GM12878 (cell line): Measurements from ENCODE around the gene HIVEP3. TPM values are rescaled to one million over a fixed set of nuclear protein-coding genes. Genes with fewer than 3 reads are reported as not detected.

Experiments used
- ATAC-seq: fragments of 200-7000 bp; cut with Tn5 transposase; 3 replicates; pipeline ENCODE4 v1.9.1; 2020; ENCODE audit warnings: mild to moderate bottlenecking, moderate library complexity
- BruUV-seq: library from RNA; stranded (reverse); fragments of 400-500 nt; replicated peaks from 2 replicates; lab custom pipeline; 2021; lab: Mats Ljungman, UMichigan
- CTCF ChIA-PET: fragments of 300-600 bp; sonication (Branson Sonifier 250); formaldehyde crosslinking; extraction: SDS; loops from one replicate; lab custom pipeline; 2021; ENCODE audit warnings: inconsistent platforms; lab: Yijun Ruan, JAX
- POLR2A ChIA-PET: fragments of 350-600 bp; formaldehyde crosslinking; extraction: SDS; loops from one replicate; lab custom pipeline; 2021; ENCODE audit warnings: inconsistent platforms; lab: Charles Lee
- RAD21 ChIA-PET: fragments of 300-600 bp; sonication (Branson Sonifier 250); formaldehyde crosslinking; loops from one replicate; lab custom pipeline; 2023; ENCODE audit warnings: antibody characterized with exemption; ENCODE audit not compliant: unreplicated experiment; lab: Charles Lee
- SMC1A ChIA-PET: fragments of 300-600 bp; sonication (Branson Sonifier 250); formaldehyde crosslinking; loops from one replicate; lab custom pipeline; 2023; ENCODE audit not compliant: unreplicated experiment, uncharacterized antibody; lab: Charles Lee
- DNase-seq: peaks from one replicate; pipeline ENCODE4 v3.0.0-alpha.2; 2011; ENCODE audit warnings: low read depth, low spot score
- FAIRE-seq: peaks from 3 replicates; lab custom pipeline; 2011; peaks lifted over from hg19 to GRCh38; lab: Jason Lieb, UNC
- H2AFZ ChIP-seq: 2 replicates; pipeline ENCODE4 v1.6.0; 2011; ENCODE audit warnings: low read depth, low read length, control low read depth; ENCODE audit not compliant: control insufficient read depth
- H3K27ac ChIP-seq: 2 replicates; pipeline ENCODE4 v1.5.1; 2011; ENCODE audit warnings: control low read depth; ENCODE audit not compliant: control insufficient read depth, insufficient read depth
- H3K27me3 ChIP-seq, 2 experiments: replicated peaks in 1 of 2; 2 replicates each; pipeline versions ENCODE4 v1.6.0 to v1.6.1; 2011; ENCODE audit warnings: low read length in 1 of 2; ENCODE audit not compliant: control insufficient read depth in 2 of 2, insufficient read depth in 2 of 2
- H3K36me3 ChIP-seq, 2 experiments: 2 replicates each; pipeline ENCODE4 v1.5.1; 2011; ENCODE audit warnings: low read length in 1 of 2; ENCODE audit not compliant: control insufficient read depth in 2 of 2, insufficient read depth in 2 of 2
- H3K4me1 ChIP-seq: 2 replicates; pipeline ENCODE4 v1.6.1; 2011; ENCODE audit warnings: mild to moderate bottlenecking, low read length, moderate library complexity, mixed read lengths; ENCODE audit not compliant: control insufficient read depth, insufficient read depth
- H3K4me2 ChIP-seq: 2 replicates; pipeline ENCODE4 v1.6.0; 2011; ENCODE audit warnings: control low read depth; ENCODE audit not compliant: control insufficient read depth, insufficient read depth
- H3K4me3 ChIP-seq: fragments of 200-600 bp; sonication (generic); 2 replicates; pipeline ENCODE4 v1.5.1; 2016
- H3K79me2 ChIP-seq: 2 replicates; pipeline ENCODE4 v1.6.0; 2011; ENCODE audit warnings: low read length; ENCODE audit not compliant: control insufficient read depth, insufficient read depth
- H3K9ac ChIP-seq: 2 replicates; pipeline ENCODE4 v1.8.0; 2011; ENCODE audit warnings: low read length, control low read depth, mixed read lengths; ENCODE audit not compliant: control insufficient read depth, insufficient read depth
- H3K9me3 ChIP-seq: replicated peaks from 3 replicates; pipeline ENCODE4 v1.5.1; 2011; ENCODE audit warnings: mild to moderate bottlenecking, low read length; ENCODE audit not compliant: control insufficient read depth, insufficient read depth
- H4K20me1 ChIP-seq: 2 replicates; pipeline ENCODE4 v1.6.0; 2011; ENCODE audit not compliant: control insufficient read depth, insufficient read depth
- IRF5 ChIP-seq: fragments of 450-650 bp; IDR thresholded peaks from 2 replicates; pipeline ENCODE4 v1.6.1; 2017; ENCODE audit warnings: borderline replicate concordance
- MYC ChIP-seq: IDR thresholded peaks from 2 replicates; pipeline ENCODE4 v1.6.1; 2011; ENCODE audit warnings: mild to moderate bottlenecking, low read length, moderate library complexity, inconsistent platforms; ENCODE audit not compliant: insufficient read depth, insufficient replicate concordance, insufficient read length, severe bottlenecking
- SMARCA5 ChIP-seq: fragments of 450-650 bp; IDR thresholded peaks from 2 replicates; pipeline ENCODE4 v1.6.1; 2017; ENCODE audit warnings: mild to moderate bottlenecking
- TCF12 ChIP-seq: IDR thresholded peaks from 2 replicates; pipeline ENCODE4 v1.6.1; 2011; ENCODE audit warnings: low read depth, mild to moderate bottlenecking, low read length
- TCF7 ChIP-seq: IDR thresholded peaks from 2 replicates; pipeline ENCODE4 v1.6.1; 2014; ENCODE audit warnings: antibody characterized with exemption, borderline replicate concordance
- WGBS: methylation state at CpG from one replicate; pipeline ENCODE4 v1.1.6; 2016; ENCODE audit warnings: low lambda C conversion rate; ENCODE audit not compliant: insufficient replicate concordance, insufficient coverage; ENCODE audit errors: missing lambda C conversion rate; 5-methylcytosine and 5-hydroxymethylcytosine counted together
- in situ Hi-C: fragments of 300-500 bp; cut with MboI; formaldehyde crosslinking; loops from 9 replicates; pipeline ENCODE4 v1.14.3; 2018; ENCODE audit warnings: mixed read lengths
- intact Hi-C: fragments of 100-400 bp; cut with micrococcal nuclease; formaldehyde crosslinking; loops from one replicate; pipeline ENCODE4 v1.14.2; 2022; ENCODE audit not compliant: unreplicated experiment
- polyA plus RNA-seq, 11 experiments: library from polyadenylated mRNA; depleted of rRNA in 4 of 11; unstranded in 6 of 11; stranded (reverse) in 5 of 11; fragments of >200 nt; fragmentation: Nextera tagmentation in 4 of 11; fragmentation: Illumina TruSeq in 1 of 11; extraction: Ambion mirVana in 4 of 11; extraction: Trizol in 1 of 11; gene quantifications; 1 replicate in 1 of 11; 2 replicates in 10 of 11; pipeline versions ENCODE4 v1.2.1 to v1.2.3, GENCODE V29; 2011 to 2016; ENCODE audit warnings: inconsistent platforms in 2 of 11, missing spikeins in 2 of 11, low read depth in 1 of 11
- total RNA-seq, 4 experiments: library from RNA; depleted of rRNA in 3 of 4; stranded (reverse); fragments of >200 nt in 3 of 4; fragmentation: Illumina TruSeq in 1 of 4; extraction: Trizol in 1 of 4; gene quantifications; 2 replicates each; pipeline versions ENCODE4 v1.2.1 to v1.2.3, GENCODE V29; 2013 to 2021
- TF ChIP-seq, protein P1 (sequence below): fragments of 450-650 bp; IDR thresholded peaks from 2 replicates; pipeline ENCODE4 v1.6.1; 2017; ENCODE audit warnings: mild to moderate bottlenecking, moderate library complexity
- TF ChIP-seq, protein P2 (sequence below): fragments of 450-650 bp; conservative IDR thresholded peaks from 2 replicates; pipeline ENCODE4 v1.6.1; 2017; ENCODE audit warnings: mild to moderate bottlenecking, moderate library complexity

Gene HIVEP3
- total and polyA plus RNA-seq, 10 of the 15 experiments (the other 5 are each of a cell fraction or from before 2014, with no cell fraction given) = 1.8 to 13.6 (median 3.8) TPM

DNA sequence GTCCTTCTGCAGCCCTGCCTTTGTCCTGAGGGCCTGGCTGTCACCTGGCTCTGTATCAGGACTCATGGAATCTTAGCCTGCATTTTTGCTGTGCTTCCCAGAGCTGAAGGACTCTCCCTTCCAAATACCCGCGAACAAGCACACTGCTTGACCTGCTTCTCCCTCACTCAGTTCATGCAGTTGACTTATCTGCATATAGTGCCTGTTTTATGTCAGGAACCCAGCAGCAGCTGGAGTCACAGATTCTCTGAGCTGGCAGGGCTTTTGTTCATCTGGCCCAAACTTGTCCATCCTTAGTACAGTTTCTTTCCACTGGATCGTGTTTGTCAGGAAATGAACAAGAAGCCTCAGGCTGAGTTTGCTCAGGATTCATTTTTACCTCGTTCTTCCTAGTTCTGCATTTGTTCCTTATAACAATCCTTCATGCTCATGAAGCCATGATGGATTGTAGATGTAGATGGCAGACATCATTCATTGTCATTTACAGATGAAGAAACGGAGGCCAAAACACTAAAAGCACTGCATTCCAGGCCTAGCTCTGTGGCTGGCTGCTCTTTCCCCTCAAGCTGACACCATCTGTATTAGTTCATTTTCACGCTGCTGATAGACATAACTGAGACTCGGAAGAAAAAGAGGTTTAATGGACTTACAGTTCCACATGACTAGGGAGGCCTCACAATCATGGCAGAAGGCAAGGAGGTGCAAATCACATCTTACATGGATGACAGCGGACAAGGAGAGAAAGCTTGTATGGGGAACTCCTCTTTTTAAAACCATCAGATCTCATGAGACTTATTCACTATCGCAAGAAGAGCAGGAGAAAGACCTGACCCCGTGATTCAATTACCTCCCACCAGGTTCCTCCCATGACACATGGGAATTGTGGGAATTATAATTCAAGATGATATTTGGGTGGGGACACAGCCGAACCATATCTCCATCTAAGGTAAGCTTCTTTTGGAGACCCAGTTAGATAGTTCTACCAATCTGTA, 150.9 kb downstream of the HIVEP3 start:
- in situ Hi-C loops = no loop called here
- ChIA-PET SMC1A (interaction anchor here (0.9 to 3.0 kb wide), 7 partner anchors 9 to 101 kb away, joined by 3 to 7 read pairs (median 4); no protein-coding TSS in a partner anchor), CTCF (interaction anchor here (0.9 to 2.7 kb wide), 7 partner anchors 9 to 1309 kb away, joined by 3 to 16 read pairs (median 3); no protein-coding TSS in a partner anchor), POLR2A (interaction anchor here (0.6 kb wide), 1 partner anchor 76 kb away, joined by 7 read pairs; no protein-coding TSS in a partner anchor), RAD21 (interaction anchor here (0.5 to 1.7 kb wide), 5 partner anchors 16 to 193 kb away, joined by 3 to 4 read pairs (median 3); no protein-coding TSS in a partner anchor)
- ATAC-seq = no peak
- no TSS peak for BruUV-seq
- Histone ChIP-seq H3K36me3 (no peaks in the 10 kb centered on the region), H2AFZ (no peak overlapping the region), H4K20me1 (no peaks in the 10 kb centered on the region), H3K4me2 (no peak overlapping the region), H3K9ac (no peak overlapping the region), H3K4me1 (peaks cover 28% of the 10 kb centered on the region), H3K79me2 (no peaks in the 10 kb centered on the region), H3K9me3 (no peaks in the 10 kb centered on the region; the same call in 2 of the 3 replicates), H3K27ac (no peak overlapping the region), H3K27me3 (no peaks in the 10 kb centered on the region), H3K4me3 (no peak overlapping the region)
- intact Hi-C loops = loop anchor here (5.0 kb wide), 1 partner anchor 196 kb away; no protein-coding TSS in a partner anchor
- TF ChIP-seq MYC (no peak), TCF12 (no peak), TCF7 (no peak), IRF5 (no peak), SMARCA5 (no peak)
- TF ChIP-seq, protein P1, sequence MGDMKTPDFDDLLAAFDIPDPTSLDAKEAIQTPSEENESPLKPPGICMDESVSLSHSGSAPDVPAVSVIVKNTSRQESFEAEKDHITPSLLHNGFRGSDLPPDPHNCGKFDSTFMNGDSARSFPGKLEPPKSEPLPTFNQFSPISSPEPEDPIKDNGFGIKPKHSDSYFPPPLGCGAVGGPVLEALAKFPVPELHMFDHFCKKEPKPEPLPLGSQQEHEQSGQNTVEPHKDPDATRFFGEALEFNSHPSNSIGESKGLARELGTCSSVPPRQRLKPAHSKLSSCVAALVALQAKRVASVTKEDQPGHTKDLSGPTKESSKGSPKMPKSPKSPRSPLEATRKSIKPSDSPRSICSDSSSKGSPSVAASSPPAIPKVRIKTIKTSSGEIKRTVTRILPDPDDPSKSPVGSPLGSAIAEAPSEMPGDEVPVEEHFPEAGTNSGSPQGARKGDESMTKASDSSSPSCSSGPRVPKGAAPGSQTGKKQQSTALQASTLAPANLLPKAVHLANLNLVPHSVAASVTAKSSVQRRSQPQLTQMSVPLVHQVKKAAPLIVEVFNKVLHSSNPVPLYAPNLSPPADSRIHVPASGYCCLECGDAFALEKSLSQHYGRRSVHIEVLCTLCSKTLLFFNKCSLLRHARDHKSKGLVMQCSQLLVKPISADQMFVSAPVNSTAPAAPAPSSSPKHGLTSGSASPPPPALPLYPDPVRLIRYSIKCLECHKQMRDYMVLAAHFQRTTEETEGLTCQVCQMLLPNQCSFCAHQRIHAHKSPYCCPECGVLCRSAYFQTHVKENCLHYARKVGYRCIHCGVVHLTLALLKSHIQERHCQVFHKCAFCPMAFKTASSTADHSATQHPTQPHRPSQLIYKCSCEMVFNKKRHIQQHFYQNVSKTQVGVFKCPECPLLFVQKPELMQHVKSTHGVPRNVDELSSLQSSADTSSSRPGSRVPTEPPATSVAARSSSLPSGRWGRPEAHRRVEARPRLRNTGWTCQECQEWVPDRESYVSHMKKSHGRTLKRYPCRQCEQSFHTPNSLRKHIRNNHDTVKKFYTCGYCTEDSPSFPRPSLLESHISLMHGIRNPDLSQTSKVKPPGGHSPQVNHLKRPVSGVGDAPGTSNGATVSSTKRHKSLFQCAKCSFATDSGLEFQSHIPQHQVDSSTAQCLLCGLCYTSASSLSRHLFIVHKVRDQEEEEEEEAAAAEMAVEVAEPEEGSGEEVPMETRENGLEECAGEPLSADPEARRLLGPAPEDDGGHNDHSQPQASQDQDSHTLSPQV = no peak
- TF ChIP-seq, protein P2, sequence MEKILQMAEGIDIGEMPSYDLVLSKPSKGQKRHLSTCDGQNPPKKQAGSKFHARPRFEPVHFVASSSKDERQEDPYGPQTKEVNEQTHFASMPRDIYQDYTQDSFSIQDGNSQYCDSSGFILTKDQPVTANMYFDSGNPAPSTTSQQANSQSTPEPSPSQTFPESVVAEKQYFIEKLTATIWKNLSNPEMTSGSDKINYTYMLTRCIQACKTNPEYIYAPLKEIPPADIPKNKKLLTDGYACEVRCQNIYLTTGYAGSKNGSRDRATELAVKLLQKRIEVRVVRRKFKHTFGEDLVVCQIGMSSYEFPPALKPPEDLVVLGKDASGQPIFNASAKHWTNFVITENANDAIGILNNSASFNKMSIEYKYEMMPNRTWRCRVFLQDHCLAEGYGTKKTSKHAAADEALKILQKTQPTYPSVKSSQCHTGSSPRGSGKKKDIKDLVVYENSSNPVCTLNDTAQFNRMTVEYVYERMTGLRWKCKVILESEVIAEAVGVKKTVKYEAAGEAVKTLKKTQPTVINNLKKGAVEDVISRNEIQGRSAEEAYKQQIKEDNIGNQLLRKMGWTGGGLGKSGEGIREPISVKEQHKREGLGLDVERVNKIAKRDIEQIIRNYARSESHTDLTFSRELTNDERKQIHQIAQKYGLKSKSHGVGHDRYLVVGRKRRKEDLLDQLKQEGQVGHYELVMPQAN = no peak
- DNase-seq = no peak
- WGBS = 82% methylated on average over 11 of the region's 11 CpGs
- FAIRE-seq = no peak
